ENCODE measurements around the gene ARRB1.
A peak's percentile ranks its signal among the peaks of the same experiment; 100 is the strongest.

Gene ARRB1

GRCh38 chr11:75389276-75389605, 37.8 kb upstream of the ARRB1 start:
- Histone ChIP-seq H3K4me3 (ENCODE audit: low read length) (peak overlapping the region; percentile 10; the same call in 1 of the 2 replicates), H3K4me1 (ENCODE audit: low read length) (peaks cover 4% of the 10 kb centered on the region), H3K4me2 (ENCODE audit: low read depth, low read length) (peak overlapping the region; percentile 33; the same call in 1 of the 2 replicates), H3K9ac (ENCODE audit: low read length) (no peak overlapping the region), H3K36me3 (replicated peaks; ENCODE audit: insufficient read depth, low read length) (no peaks in the 10 kb centered on the region), H3K79me2 (ENCODE audit: low read length) (no peaks in the 10 kb centered on the region), H3K9me2 (replicated peaks; ENCODE audit: insufficient read depth, low read length) (no peaks in the 10 kb centered on the region), H3K9me3 (replicated peaks; ENCODE audit: insufficient read depth, low read length) (no peaks in the 10 kb centered on the region), H3K27ac (ENCODE audit: low read length) (no peak overlapping the region), H4K20me1 (ENCODE audit: insufficient read depth, low read length) (no peaks in the 10 kb centered on the region), H2AFZ (ENCODE audit: low read length) (0 out of 2 replicates have a peak overlapping the region, but pooled peaks have one; percentile 15), H3K27me3 (replicated peaks; ENCODE audit: insufficient read depth, low read length) (peaks cover 20% of the 10 kb centered on the region), H3F3A (ENCODE audit: insufficient read depth, low read length) (no peaks in the 10 kb centered on the region)
- TF ChIP-seq EZH2 (optimal IDR thresholded peaks at IDR 0.05; ENCODE audit: low read depth, low read length), result no peak
- no peak for TF ChIP-seq CTCF (IDR thresholded peaks at IDR 0.05; ENCODE audit: low read length)
- no peak for TF ChIP-seq EZH2phosphoT487 (IDR thresholded peaks at IDR 0.05; ENCODE audit: low read length)
- DNase-seq, result no peak

GRCh38 chr11:75388386-75389275, 37.2 kb upstream of the ARRB1 start:
- H3K4me2 ChIP-seq (ENCODE audit: low read depth, low read length), result peak overlapping the region; percentile 33; the same call in 1 of the 2 replicates
- peaks cover 4% of the 10 kb centered on the region for H3K4me1 ChIP-seq (ENCODE audit: low read length)
- TF ChIP-seq CTCF (IDR thresholded peaks at IDR 0.05; ENCODE audit: low read length) (peak; percentile 82), EZH2 (optimal IDR thresholded peaks at IDR 0.05; ENCODE audit: low read depth, low read length) (no peak)
- peak overlapping the region; percentile 15 for H2AFZ ChIP-seq (ENCODE audit: low read length)
- no peaks in the 10 kb centered on the region for H3K9me2 ChIP-seq (replicated peaks; ENCODE audit: insufficient read depth, low read length)
- no peaks in the 10 kb centered on the region for H3K36me3 ChIP-seq (replicated peaks; ENCODE audit: insufficient read depth, low read length)
- H4K20me1 ChIP-seq (ENCODE audit: insufficient read depth, low read length), result no peaks in the 10 kb centered on the region
- H3K79me2 ChIP-seq (ENCODE audit: low read length), result no peaks in the 10 kb centered on the region
- no peak overlapping the region for H3K9ac ChIP-seq (ENCODE audit: low read length)
- H3K27me3 ChIP-seq (replicated peaks; ENCODE audit: insufficient read depth, low read length), result peaks cover 20% of the 10 kb centered on the region
- DNase-seq, result peak; percentile 68
- no peaks in the 10 kb centered on the region for H3K9me3 ChIP-seq (replicated peaks; ENCODE audit: insufficient read depth, low read length)
- no peak overlapping the region for H3K27ac ChIP-seq (ENCODE audit: low read length)
- peak overlapping the region; percentile 10; the same call in 1 of the 2 replicates for H3K4me3 ChIP-seq (ENCODE audit: low read length)
- H3F3A ChIP-seq (ENCODE audit: insufficient read depth, low read length), result no peaks in the 10 kb centered on the region

GRCh38 chr11:75387736-75388294, 36.4 kb upstream of the ARRB1 start:
- peaks cover 20% of the 10 kb centered on the region for H3K27me3 ChIP-seq (replicated peaks; ENCODE audit: insufficient read depth, low read length)
- no peak for TF ChIP-seq EZH2 (optimal IDR thresholded peaks at IDR 0.05; ENCODE audit: low read depth, low read length)
- TF ChIP-seq EZH2phosphoT487 (IDR thresholded peaks at IDR 0.05; ENCODE audit: low read length), result no peak
- no peak for TF ChIP-seq CTCF (IDR thresholded peaks at IDR 0.05; ENCODE audit: low read length)
- no peak overlapping the region for H3K4me2 ChIP-seq (ENCODE audit: low read depth, low read length)
- no peaks in the 10 kb centered on the region for H4K20me1 ChIP-seq (ENCODE audit: insufficient read depth, low read length)
- peaks cover 4% of the 10 kb centered on the region for H3K4me1 ChIP-seq (ENCODE audit: low read length)
- H3K9me2 ChIP-seq (replicated peaks; ENCODE audit: insufficient read depth, low read length), result no peaks in the 10 kb centered on the region
- no peak overlapping the region for H3K27ac ChIP-seq (ENCODE audit: low read length)
- no peak overlapping the region for H3K4me3 ChIP-seq (ENCODE audit: low read length)
- no peaks in the 10 kb centered on the region for H3K36me3 ChIP-seq (replicated peaks; ENCODE audit: insufficient read depth, low read length)
- no peaks in the 10 kb centered on the region for H3K79me2 ChIP-seq (ENCODE audit: low read length)
- H2AFZ ChIP-seq (ENCODE audit: low read length), result no peak overlapping the region
- no peaks in the 10 kb centered on the region for H3K9me3 ChIP-seq (replicated peaks; ENCODE audit: insufficient read depth, low read length)
- DNase-seq, result no peak
- no peak overlapping the region for H3K9ac ChIP-seq (ENCODE audit: low read length)
- H3F3A ChIP-seq (ENCODE audit: insufficient read depth, low read length), result no peaks in the 10 kb centered on the region
